Astrocyte of the hippocampus (primary cell): ENCODE data around the gene PIK3CG.
"Not testable (repeated sequence)": the region's sequence is repeated elsewhere in the genome, so short reads cannot be mapped to it uniquely, and the experiment has no call there.

ENCODE experiments used
- DNase-seq: peaks from one replicate; pipeline ENCODE4 v3.0.0; 2011; ENCODE audit warnings: low read depth, low spot score

PIK3CG gene

DNA sequence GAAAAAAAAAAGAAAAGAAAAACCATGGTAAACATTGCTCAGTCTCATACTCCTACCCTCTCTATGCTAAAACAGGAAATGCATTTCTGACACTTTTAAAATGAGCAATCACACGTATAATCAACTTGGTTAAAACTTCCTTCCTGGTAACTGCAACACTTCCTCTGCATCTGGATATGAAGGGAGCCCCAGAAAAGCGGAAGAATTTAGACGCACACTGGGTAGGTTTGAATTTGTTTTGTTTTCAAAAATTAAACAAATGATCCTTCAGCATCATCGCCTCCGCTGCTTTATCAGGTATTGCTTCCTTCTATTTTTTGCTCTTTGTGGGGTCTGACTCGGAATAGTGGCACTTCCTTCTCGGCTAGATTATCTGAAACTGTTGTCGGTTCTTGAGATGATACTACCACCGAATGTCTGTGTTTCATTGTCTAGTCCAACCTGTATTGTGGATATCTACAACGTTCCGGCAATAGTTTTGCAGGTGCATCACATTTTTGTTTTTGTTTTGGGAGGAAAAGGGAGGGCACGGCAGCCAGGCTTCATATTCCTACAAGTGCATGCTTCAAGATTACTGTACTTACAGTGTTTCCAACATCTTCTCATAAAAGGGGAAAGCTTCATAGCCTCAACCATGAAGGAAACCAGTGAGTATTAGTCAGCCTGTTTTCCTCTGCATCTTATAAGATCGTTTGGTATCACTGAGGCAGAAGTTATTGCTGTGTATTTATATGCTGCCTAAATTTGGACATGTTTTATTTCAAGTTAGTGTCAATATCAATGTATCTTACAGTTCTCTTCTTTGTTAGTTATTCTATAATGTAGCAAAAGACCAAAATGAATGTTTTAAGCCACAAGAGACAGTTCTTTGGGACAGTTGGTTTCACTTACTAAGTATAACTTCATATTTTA, at the start of gene PIK3CG:
Gene PIK3CG (plus strand): TSS at position 153 of the 912 bp plus-strand sequence. CDS start 2,280 bp downstream, outside the sequence.
- no peak for DNase-seq

DNA sequence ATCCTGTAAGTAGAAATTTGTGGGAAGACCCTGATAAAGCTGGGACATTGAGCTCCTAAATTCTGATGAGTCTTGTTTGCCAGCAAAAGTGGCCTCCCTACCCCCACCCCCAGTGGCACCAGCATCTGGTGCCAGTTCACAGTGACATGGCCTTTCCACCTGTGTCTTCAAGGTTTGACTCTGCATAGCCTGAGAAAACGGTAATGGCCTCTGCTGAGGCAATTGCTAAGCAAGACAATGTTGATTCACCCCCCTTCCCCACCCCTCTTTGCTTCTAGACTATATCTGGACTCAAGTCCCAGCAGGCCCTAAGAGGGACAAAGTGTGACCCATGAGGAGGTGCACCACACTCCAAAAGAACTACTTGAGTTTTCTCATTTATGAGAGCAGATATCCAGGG, 48.0 kb upstream of the PIK3CG start:
- no peak for DNase-seq

DNA sequence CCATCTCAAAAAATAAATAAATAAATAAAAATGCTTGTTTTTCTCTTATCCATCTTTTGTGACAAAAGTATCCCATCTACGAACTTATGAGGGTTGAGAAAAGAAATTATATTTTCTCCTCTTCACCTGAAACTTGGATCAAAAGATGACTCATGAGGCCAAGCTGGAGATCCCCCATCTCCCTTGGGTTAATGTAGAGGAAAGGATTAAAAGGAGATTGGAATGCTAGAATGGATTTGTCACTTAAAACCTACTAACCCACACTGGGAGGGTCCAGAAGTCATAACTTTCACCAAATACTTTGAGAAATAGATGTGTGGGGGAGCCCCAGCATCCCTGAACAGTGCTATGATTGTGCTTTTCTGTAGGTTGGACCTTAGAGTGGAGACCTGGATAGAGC, 46.3 kb upstream of the PIK3CG start:
- DNase-seq = no peak

DNA sequence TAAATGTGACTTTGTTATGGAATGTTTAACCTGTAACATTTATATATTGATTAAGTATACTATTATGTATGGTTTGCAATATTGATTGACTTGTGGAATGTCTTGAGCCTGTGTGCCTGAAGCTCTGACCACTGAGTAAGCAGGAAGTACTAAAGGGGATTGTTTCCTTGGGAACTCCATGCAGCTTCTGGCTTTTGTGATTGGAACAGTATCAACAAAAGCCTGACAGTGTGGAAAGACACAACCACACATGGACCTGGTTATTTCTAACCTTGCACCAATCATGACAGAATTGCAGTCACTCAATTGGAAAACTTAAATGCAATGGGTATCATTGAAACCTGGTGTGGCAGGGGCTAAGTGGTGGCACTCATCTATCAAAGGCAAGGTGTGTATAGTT, 45.5 kb upstream of the PIK3CG start:
- no peak for DNase-seq

DNA sequence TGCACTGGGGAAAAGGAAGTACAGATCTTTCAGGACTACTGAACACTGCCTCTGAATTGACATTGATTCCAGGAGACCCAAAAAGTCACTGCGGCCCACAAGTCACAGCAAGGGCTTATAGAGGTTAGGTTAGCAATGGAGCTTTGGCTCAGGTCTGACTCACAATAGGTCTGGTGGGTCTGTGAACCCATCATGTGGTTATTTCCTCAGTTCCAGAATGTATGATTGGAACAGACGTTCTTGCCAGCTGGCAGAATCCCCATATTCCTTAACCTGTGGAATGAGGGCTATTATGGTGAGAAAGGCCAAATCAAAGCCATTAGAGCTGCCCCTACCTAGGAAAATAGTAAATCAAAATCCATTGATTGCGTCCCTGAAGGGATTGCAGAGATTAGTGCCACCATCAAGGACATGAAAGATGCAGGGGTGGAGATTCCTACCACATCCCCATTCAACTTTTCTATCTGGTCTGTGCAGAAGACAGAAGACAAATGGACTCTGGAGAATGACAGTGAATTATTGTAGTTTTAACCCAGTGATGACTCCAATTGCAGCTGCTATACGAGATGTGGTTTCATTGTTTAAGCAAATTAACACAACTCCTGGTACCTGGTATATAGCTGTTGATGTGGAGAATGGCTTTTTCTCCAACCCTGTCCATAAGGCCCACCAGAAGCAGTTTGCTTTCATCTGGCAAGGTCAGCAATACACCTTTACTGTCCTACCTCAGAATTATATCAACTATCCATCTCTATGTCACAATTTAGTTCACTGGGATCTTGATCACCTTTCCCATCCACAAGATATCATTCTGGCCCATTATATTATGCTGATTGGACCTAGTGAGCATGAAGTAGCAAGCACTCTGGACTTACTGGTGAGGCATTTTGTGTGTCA, 44.5 kb upstream of the PIK3CG start:
- DNase-seq = peak; percentile 69

DNA sequence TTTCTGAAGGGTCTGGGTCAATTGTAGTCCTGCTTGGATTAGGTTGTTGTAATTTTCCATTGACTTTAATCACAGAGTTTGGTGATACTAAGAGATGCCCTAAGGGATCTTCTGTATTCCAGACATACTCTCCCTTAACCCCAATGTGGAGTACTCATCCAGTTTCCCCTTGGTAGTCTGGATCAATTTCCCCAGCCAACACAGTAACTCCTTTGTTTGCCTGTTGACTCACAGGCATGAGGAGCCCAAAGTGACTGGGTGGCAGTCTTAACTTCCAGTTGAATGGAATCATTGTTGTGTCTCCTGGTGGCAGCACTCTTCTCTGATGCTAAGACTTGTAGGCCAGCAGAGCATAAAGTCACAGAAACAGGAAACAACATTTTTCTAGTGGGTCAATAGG, 41.5 kb upstream of the PIK3CG start:
- DNase-seq = peak; percentile 12

DNA sequence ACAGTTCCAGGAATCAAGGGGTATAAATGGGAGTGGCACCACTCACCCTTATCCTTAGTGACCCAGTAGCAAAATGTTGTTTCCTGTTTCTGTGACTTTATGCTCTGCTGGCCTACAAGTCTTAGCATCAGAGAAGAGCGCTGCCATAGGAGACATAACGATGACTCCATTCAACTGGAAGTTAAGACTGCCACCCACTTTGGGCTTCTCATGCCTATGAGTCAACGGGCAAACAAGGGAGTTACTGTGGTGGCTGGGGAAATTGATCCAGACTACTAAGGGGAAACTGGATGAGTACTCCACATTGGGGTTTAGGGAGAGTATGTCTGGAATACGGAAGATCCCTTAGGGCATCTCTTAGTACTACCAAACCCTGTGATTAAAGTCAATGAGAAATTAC, 40.6 kb upstream of the PIK3CG start:
- peak; percentile 17 for DNase-seq

DNA sequence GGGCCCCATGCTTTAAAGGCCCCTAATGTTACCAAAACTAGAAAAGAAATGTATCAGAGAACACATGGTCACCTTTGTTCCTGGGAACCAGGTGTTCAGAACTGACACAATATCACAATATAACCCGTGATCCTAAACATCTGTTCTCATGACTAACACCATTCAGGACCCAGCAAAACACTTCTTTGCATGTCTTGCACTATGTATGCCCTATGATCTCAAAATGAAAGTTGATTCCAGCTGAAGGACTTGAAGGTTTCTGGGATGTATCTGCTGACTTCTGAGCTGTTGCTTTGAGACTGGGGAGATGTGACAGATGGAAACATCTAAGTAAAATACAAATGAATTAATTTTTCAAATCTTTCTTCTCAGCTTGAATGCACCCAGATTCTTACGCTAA, 37.5 kb upstream of the PIK3CG start:
- DNase-seq = no peak

DNA sequence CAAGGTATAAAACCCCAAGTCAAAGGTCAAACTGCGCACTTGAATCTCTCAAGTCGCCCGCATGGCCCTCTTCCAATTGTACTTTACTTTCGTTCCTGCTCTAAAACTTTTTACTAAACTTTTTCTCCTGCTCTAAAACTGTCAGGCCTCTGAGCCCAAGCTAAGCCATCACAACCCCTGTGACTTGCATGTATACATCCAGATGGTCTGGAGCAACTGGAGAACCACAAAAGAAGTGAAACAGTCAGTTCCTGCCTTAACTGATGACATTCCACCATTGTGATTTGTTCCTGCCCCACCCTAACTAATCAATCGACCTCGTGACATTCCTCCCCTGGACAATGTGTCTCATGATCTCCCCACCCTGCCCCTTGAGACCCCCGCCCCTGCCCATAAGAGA, 35.6 kb upstream of the PIK3CG start:
- DNase-seq = no peak

DNA sequence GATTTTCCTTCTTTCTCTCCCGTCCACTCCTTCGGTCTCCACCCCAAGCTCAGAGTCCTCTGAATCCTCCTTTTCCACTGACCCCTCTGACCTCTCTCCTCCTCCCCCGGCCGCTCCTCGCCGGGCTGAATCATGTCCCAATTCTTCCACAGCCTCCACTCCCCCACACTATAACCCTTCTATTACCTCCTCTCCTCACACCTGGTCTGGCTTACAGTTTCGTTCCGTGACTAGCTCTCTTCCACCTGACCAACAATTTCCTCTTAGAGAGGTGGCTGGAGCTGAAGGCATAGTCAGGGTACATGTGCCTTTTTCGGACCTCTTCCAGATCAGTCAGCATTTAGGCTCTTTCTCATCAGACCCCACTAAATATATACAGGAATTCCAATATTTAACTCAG, 34.2 kb upstream of the PIK3CG start:
- DNase-seq = not testable (repeated sequence)

DNA sequence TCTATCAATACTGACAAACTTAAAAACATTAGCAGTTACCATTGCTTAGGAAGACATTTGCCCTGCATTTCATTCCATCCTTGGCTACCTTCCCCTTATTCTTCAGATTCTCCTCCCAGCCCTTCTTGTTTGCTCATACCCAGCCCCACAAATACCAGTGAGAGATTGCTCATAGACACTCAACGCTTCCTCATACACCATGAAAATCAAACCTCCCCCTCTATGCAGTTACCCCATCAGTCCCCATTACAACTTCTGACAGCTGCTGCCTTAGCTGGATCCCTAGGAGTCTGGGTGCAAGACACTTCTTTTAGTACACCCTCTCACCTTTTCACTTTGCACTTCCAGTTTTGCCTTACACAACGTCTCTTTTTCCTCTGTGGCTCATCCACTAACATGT, 28.3 kb upstream of the PIK3CG start:
- no peak for DNase-seq

DNA sequence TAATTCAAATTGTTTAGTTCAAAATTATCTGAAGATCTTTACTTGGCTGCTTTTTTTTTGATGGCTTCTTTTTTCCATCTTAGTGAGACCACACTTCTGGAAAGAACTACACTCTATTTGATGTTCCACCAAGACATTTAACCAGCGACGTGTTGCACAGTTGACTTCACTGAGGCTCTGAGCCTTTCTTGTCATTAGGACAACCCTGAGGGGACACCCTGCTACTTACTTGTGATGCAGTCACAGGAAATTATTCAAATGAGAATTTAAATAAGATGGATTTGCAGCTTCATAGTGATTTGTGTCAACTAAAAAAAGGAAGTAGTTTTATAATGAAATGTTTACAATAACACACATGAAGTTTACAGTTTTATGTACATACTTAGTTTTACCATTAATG, 25.6 kb upstream of the PIK3CG start:
- DNase-seq = no peak

DNA sequence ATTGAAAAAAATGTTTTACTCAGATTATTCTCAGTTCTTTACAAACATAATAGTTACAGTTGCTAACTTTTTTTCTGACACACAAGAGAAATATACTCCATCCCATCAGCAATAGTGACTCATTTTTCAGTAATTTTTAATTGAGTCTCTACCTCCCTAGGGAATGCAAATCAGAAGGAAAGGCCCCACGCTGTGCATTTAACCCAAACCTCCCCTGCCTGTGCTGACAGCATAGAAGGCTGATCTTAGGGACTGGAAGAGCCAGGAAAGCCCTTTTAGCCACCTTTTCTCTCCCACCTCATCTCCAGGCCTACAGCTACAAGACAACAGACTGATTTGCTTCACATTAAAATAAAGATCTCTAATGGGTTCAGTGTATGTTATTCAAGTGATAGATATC, 24.7 kb upstream of the PIK3CG start:
- peak; percentile 81 for DNase-seq

DNA sequence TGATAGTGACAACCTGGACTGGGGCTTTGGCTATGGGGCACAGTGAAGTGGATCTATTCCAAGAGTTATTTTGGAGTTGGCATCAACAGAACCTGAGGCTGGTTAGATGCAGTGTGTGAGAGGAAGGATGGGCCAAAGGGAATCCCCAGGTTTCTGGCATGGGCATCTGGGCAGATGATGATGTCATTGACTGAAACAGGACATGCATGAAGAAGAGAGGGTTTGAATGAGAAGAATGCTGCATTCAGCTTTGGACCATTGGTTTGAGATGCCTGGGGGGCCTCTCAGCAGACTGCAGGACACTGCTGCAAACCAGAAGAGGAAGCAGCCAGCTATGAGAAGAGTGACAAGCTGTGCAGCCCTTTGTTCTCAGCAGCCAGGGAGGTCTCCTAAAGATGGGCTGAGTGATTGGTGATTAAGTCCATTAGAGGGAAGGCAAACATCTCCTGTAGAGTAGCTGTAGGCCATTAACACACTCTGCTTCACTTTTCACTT, 23.1 kb upstream of the PIK3CG start:
- DNase-seq = peak; percentile 3

DNA sequence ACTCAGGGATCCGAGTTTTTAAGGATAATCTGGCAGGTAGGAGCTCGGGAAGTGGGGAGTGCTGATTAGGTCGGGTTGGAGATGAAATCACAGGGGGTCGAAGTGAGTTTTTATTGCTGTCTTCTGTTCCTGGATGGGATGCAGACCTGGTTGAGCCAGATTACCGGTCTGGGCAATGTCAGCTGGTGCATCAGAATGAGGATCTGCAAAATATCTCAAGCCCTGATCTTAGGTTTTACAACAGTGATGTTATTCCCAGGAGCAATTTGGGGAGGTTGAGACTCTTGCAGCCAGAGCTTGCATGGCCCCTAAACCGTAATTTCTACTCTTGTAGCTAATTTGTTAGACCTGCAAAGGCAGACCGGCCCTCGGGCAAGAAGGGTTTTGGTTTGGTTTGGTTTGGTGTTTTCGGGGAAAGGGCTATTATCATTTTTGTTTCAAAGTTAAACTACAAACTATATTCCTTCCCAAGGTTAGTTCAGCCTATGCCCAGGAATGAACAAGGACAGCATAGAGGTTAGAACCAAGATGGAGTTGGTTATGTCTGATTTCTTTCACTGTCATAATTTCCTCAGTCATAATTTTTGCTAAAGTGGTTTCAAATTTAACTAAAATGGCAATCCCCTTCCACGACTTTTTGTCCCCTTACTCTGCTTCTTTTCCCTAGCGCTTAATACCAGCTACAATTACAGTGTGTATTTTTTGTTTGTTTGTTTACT, 20.6 kb upstream of the PIK3CG start:
- no peak for DNase-seq

DNA sequence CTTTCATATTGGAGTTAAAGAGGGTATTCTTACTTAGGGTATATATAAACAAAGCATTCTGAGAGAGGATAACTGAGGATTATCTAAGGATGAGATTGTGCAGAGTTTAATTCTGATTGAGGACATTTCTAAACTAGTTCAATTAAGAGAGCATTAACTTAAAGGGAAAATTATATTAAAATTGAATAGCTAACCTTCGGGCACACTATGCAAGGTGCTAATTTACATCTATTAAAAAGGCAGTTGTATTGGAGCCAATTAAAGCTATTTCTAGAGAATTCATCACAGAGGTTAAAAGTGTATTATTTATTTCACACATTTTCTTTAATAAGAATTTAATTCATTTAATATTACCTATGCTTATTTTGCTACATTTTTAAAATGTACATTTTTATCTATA, 17.0 kb upstream of the PIK3CG start:
- no peak for DNase-seq

DNA sequence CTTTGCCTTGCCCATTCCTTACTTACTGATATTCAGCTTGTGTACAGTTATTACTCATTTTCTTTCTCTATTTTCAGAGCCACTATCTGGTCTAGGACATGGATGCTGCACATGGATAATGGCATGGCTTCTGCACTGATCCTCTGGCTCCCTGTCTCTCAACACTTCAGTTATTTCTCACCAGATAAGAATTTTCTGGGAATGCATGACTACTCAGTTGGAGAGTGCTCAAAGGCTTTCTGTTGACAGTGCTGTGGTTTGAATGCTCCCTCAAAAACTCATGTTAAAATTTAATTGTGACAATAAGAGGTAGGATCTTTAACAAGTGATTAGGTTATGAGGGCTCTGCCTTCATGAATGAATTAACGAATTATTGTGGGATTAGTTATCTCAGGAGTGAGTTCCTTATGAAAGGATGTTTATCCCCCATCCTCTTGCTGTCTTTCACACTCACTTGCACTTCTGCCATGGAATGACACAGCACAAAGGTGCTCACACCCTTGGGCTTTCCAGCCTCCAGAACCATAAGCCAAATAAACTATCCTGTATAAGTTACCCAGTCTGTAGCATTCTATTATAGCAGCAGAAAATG, 16.1 kb upstream of the PIK3CG start:
- peak; percentile 78 for DNase-seq

DNA sequence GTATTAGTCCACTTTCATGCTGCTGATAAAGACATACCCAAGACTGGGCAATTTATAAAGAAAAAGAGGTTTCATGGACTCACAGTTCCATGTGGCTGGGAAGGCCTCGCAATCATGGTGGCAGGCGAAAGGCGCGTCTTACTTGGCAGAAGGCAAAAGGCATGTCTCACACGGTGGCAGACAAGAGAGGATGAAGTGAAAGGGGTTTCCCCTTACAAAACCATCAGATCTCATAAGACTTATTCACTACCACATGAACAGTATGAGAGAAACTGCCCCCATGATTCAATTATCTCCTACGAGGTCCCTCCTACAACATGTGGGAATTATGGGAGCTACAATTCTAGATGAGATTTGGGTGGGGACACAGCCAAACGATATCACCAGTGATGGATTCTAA, 13.4 kb upstream of the PIK3CG start:
- not testable (repeated sequence) for DNase-seq

DNA sequence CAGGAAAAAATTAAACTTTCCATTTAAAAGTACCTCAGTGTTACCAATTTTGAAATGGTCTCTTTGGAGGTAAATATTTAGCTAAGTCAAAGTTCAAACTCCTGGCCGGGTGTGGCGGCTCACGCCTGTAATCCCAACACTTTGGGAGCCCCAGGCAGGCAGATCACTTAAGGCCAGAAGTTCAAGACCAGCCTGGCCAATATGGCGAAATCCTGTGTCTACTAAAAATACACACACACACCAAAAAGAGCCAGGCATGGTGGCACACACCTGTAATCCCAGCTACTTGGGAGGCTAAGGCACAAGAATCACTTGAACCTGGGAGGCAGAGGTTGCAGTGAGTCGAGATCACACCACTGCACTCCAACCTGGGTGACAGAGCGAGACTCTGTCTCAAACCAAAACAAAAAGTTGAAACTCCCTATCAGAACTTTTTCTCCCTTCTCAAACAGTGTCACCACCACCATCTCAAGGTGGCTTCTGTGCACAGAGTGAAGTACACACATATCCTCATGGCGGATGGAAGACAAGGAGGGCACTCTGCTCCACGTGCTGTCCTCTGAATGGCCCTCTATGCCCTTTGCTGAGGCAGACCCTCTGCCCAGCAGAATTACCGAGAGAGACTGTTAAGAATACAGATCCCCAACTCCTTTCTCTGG, 11.7 kb upstream of the PIK3CG start:
- DNase-seq = no peak

DNA sequence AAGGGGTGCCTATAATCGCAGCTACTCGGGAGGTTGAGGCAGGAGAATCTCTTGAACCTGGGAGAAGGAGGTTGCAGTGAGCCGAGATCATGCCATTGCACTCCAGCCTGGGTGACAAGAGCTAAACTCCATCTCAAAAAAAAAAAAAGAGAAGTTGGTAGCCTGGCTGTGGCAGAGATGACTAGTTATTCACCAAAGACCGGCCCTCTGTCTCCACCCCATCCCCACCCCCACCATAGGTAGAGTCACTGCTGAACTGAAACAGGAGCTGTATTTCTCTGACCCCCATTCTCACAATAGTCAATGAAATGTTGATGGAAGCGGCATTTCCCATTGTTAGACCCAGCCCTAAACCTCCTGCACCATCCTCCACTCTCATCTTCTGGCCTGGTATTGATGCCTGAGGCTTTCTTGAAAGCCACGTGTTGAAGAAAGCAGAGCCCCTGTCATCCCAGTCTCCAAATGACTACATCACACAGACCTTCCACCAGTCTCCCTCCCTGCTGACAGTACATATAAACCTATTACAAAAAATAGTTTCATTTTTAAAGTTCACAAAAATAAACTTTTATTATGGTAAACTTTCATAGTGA, 9.4 kb upstream of the PIK3CG start:
- DNase-seq = no peak
